ENCODE results near the gene HDAC4.

DNA sequence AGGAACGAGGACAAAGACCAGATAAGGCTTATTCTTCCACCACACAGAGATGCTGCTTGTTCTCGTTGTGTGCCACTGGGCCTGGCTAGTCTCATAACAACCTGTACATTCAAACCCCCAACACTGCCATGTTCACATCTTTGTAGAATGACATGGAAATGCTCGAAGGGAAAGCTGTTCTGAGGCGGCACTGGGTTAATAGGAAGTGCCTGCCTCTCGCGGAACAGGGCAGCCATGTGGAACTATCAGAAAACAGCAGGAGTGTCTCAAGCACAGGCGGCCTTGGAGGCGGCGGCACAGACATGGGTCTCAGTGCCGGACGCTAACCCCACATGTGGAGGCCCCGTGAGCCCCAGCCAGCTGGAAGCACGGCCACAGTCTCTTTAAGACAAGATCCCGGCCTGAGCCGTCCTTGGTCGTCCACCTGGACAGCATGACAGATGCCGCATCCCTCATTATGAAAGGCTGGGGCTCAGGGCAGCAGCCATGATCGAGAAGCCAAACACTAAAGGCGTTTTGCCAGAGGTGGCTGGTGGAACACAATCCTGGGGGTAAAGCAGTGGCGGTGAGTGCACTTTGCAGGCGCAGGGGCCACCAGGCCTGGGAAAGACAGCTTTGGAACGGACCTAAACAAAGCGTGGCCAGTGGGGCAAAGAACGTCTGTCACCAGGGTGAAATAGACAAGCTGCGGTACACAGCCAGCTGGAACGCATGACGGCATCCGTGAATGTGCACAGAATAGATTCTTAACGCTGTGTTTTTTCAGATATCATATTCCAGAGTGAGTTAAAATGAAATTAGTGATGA, 161.0 kb downstream of the HDAC4 start:
- TF ChIP-seq, protein P1, sequence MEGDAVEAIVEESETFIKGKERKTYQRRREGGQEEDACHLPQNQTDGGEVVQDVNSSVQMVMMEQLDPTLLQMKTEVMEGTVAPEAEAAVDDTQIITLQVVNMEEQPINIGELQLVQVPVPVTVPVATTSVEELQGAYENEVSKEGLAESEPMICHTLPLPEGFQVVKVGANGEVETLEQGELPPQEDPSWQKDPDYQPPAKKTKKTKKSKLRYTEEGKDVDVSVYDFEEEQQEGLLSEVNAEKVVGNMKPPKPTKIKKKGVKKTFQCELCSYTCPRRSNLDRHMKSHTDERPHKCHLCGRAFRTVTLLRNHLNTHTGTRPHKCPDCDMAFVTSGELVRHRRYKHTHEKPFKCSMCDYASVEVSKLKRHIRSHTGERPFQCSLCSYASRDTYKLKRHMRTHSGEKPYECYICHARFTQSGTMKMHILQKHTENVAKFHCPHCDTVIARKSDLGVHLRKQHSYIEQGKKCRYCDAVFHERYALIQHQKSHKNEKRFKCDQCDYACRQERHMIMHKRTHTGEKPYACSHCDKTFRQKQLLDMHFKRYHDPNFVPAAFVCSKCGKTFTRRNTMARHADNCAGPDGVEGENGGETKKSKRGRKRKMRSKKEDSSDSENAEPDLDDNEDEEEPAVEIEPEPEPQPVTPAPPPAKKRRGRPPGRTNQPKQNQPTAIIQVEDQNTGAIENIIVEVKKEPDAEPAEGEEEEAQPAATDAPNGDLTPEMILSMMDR (conservative IDR thresholded peaks at IDR 0.05; ENCODE audit: low read depth in 2 of 2), result no peak
- no peak for TF ChIP-seq EZH2 (IDR thresholded peaks at IDR 0.05; ENCODE audit: low read depth, unreplicated experiment)
- no peak for TF ChIP-seq EZH2phosphoT487 (IDR thresholded peaks at IDR 0.05; ENCODE audit: unreplicated experiment)

All from GM23338 (cell line).